ENCODE results near the gene ANO2. TPM values are rescaled to one million over a fixed set of nuclear protein-coding genes. Genes with fewer than 3 reads are reported as not detected.

ANO2 gene
- total and polyA plus RNA-seq, 4 donors: 0.03 to 0.25 (median 0.15) TPM

DNA sequence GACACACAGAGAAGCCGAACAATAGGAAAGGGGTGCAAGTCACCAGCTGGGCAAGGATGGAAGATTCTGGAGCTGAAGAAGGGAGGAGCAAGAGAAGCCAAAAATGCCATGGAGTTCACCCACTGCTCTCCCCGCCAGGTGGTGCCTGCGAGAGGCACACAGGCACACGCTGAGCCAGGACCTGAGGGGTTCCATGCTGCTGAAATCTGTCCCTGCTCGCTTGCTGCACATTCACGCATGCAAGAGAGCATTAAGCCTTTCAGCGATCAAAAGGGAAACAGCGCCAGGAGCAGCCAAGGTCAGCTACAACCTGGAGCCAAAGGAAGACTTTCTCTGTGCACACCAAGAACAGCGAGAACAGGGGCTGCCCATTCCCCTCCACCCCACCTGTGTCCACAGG is 104.1 kb downstream of the ANO2 start:
- no peaks in the 10 kb centered on the region for H3K36me3 ChIP-seq (ENCODE audit: control insufficient read depth in 4 of 4, insufficient read depth in 3 of 4, low read depth in 1 of 4, low read length in 3 of 4)
- H3K27ac ChIP-seq (ENCODE audit: low read depth in 1 of 2, low read length in 2 of 2): no peak overlapping the region
- H3K4me3 ChIP-seq (ENCODE audit: low read depth in 1 of 3, low read length in 3 of 3): no peak overlapping the region
- H3K4me1 ChIP-seq (ENCODE audit: control insufficient read depth in 4 of 4, insufficient read depth in 4 of 4, low read length in 3 of 4): no peaks in the 10 kb centered on the region
- no peak for TF ChIP-seq FOXA1 (IDR thresholded peaks at IDR 0.05)
- no peak for TF ChIP-seq SP1 (IDR thresholded peaks at IDR 0.05)
- TF ChIP-seq, protein P1, sequence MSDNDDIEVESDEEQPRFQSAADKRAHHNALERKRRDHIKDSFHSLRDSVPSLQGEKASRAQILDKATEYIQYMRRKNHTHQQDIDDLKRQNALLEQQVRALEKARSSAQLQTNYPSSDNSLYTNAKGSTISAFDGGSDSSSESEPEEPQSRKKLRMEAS (IDR thresholded peaks at IDR 0.05): no peak
- TF ChIP-seq, protein P2, sequence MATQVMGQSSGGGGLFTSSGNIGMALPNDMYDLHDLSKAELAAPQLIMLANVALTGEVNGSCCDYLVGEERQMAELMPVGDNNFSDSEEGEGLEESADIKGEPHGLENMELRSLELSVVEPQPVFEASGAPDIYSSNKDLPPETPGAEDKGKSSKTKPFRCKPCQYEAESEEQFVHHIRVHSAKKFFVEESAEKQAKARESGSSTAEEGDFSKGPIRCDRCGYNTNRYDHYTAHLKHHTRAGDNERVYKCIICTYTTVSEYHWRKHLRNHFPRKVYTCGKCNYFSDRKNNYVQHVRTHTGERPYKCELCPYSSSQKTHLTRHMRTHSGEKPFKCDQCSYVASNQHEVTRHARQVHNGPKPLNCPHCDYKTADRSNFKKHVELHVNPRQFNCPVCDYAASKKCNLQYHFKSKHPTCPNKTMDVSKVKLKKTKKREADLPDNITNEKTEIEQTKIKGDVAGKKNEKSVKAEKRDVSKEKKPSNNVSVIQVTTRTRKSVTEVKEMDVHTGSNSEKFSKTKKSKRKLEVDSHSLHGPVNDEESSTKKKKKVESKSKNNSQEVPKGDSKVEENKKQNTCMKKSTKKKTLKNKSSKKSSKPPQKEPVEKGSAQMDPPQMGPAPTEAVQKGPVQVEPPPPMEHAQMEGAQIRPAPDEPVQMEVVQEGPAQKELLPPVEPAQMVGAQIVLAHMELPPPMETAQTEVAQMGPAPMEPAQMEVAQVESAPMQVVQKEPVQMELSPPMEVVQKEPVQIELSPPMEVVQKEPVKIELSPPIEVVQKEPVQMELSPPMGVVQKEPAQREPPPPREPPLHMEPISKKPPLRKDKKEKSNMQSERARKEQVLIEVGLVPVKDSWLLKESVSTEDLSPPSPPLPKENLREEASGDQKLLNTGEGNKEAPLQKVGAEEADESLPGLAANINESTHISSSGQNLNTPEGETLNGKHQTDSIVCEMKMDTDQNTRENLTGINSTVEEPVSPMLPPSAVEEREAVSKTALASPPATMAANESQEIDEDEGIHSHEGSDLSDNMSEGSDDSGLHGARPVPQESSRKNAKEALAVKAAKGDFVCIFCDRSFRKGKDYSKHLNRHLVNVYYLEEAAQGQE (IDR thresholded peaks at IDR 0.05): no peak
- TF ChIP-seq, protein P3, sequence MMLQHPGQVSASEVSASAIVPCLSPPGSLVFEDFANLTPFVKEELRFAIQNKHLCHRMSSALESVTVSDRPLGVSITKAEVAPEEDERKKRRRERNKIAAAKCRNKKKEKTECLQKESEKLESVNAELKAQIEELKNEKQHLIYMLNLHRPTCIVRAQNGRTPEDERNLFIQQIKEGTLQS (IDR thresholded peaks at IDR 0.05): no peak
- TF ChIP-seq, protein P4, sequence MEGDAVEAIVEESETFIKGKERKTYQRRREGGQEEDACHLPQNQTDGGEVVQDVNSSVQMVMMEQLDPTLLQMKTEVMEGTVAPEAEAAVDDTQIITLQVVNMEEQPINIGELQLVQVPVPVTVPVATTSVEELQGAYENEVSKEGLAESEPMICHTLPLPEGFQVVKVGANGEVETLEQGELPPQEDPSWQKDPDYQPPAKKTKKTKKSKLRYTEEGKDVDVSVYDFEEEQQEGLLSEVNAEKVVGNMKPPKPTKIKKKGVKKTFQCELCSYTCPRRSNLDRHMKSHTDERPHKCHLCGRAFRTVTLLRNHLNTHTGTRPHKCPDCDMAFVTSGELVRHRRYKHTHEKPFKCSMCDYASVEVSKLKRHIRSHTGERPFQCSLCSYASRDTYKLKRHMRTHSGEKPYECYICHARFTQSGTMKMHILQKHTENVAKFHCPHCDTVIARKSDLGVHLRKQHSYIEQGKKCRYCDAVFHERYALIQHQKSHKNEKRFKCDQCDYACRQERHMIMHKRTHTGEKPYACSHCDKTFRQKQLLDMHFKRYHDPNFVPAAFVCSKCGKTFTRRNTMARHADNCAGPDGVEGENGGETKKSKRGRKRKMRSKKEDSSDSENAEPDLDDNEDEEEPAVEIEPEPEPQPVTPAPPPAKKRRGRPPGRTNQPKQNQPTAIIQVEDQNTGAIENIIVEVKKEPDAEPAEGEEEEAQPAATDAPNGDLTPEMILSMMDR (IDR thresholded peaks at IDR 0.05; ENCODE audit: low read depth, low read length, missing input control): no peak
- no peak for TF ChIP-seq GABPA (IDR thresholded peaks at IDR 0.05 in 1 of 2, conservative IDR thresholded peaks at IDR 0.05 in 1 of 2)
- TF ChIP-seq RAD21 (IDR thresholded peaks at IDR 0.05): no peak
- no peak for TF ChIP-seq HNF4G (IDR thresholded peaks at IDR 0.05)
- no peak for TF ChIP-seq YY1 (IDR thresholded peaks at IDR 0.05)
- no peak for TF ChIP-seq RXRA (IDR thresholded peaks at IDR 0.05)
- no peak for TF ChIP-seq TAF1 (conservative IDR thresholded peaks at IDR 0.05)
- TF ChIP-seq HNF4A (conservative IDR thresholded peaks at IDR 0.05): no peak
- TF ChIP-seq EGR1 (IDR thresholded peaks at IDR 0.05; ENCODE audit: low read depth in 2 of 2): no peak
- TF ChIP-seq, protein P5, sequence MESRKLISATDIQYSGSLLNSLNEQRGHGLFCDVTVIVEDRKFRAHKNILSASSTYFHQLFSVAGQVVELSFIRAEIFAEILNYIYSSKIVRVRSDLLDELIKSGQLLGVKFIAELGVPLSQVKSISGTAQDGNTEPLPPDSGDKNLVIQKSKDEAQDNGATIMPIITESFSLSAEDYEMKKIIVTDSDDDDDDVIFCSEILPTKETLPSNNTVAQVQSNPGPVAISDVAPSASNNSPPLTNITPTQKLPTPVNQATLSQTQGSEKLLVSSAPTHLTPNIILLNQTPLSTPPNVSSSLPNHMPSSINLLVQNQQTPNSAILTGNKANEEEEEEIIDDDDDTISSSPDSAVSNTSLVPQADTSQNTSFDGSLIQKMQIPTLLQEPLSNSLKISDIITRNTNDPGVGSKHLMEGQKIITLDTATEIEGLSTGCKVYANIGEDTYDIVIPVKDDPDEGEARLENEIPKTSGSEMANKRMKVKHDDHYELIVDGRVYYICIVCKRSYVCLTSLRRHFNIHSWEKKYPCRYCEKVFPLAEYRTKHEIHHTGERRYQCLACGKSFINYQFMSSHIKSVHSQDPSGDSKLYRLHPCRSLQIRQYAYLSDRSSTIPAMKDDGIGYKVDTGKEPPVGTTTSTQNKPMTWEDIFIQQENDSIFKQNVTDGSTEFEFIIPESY (IDR thresholded peaks at IDR 0.05): no peak
- no peak for TF ChIP-seq FOXA2 (IDR thresholded peaks at IDR 0.05)
- no peak for TF ChIP-seq JUND (IDR thresholded peaks at IDR 0.05)
- TF ChIP-seq NR2F2 (IDR thresholded peaks at IDR 0.05): no peak
- no peaks in the 10 kb centered on the region for H3K9me3 ChIP-seq (ENCODE audit: control insufficient read depth in 4 of 4, low read length in 3 of 4)
- DNase-seq (ENCODE audit: low spot score): no peak
- no peak overlapping the region for H3K9ac ChIP-seq (ENCODE audit: low read depth in 1 of 2, low read length in 2 of 2)
- WGBS: 84% methylated on average over 9 of the region's 9 CpGs
- H3K27me3 ChIP-seq (ENCODE audit: control insufficient read depth in 4 of 4, insufficient read depth in 4 of 4, low read length in 3 of 4): peaks cover 0 to 9% (median 2%) of the 10 kb centered on the region in 4 donors

Measured in liver (tissue), 9 donors.